EL (cell line): ENCODE measurements around the gene THAP7.

Source experiments
- DNase-seq: peaks from one replicate; pipeline ENCODE4 v3.0.0-alpha.2; 2016

The THAP7 gene

GRCh38 chr22:20992456-20993303 is 9.2 kb downstream of the THAP7 start:
- DNase-seq = no peak

GRCh38 chr22:20992056-20992442 is 9.9 kb downstream of the THAP7 start:
- no peak for DNase-seq

- DNase-seq = no peak
Measured at GRCh38 chr22:20991252-20992055, 10.5 kb downstream of the THAP7 start.

- no peak for DNase-seq
Measured at GRCh38 chr22:20990184-20991180, 11.4 kb downstream of the THAP7 start.

GRCh38 chr22:20989323-20990138 is 12.4 kb downstream of the THAP7 start:
- DNase-seq = peak; percentile 31

- no peak for DNase-seq
Measured at GRCh38 chr22:20988573-20989322, 13.2 kb downstream of the THAP7 start.

- DNase-seq = no peak
Measured at GRCh38 chr22:20987375-20987774, 14.5 kb downstream of the THAP7 start.

GRCh38 chr22:20986365-20986764 is 15.6 kb downstream of the THAP7 start:
- DNase-seq = no peak

- DNase-seq = no peak
Measured at GRCh38 chr22:20985720-20986119, 16.2 kb downstream of the THAP7 start.

GRCh38 chr22:20983081-20983771 is 18.7 kb downstream of the THAP7 start:
- DNase-seq = no peak

GRCh38 chr22:20982563-20982882 is 19.4 kb downstream of the THAP7 start:
- no peak for DNase-seq

- peak; percentile 82 for DNase-seq
Measured at GRCh38 chr22:20981787-20982562, 19.9 kb downstream of the THAP7 start, which contains the start of gene LZTR1. Gene LZTR1, plus strand, starts transcription at chr22:20982297. Its CDS starts 75 bp downstream, at chr22:20982372.

GRCh38 chr22:20980938-20981722 is 20.8 kb downstream of the THAP7 start:
- no peak for DNase-seq

GRCh38 chr22:20980523-20980922 is 21.4 kb downstream of the THAP7 start:
- no peak for DNase-seq

- DNase-seq = no peak
Measured at GRCh38 chr22:20979940-20980453, 21.9 kb downstream of the THAP7 start.

GRCh38 chr22:20979243-20979809 is 22.6 kb downstream of the THAP7 start:
- peak; percentile 69 for DNase-seq

GRCh38 chr22:20978419-20978818 is 23.5 kb downstream of the THAP7 start:
- DNase-seq = no peak

GRCh38 chr22:20977516-20978170 is 24.3 kb downstream of the THAP7 start:
- no peak for DNase-seq
